ENCODE results near the gene DNAJB4. TPM values are rescaled to one million over a fixed set of nuclear protein-coding genes. Genes with fewer than 3 reads are reported as not detected.
A peak's percentile ranks its signal among the peaks of the same experiment; 100 is the strongest.

The DNAJB4 gene
- total and polyA plus RNA-seq, 2 donors (not counting 3 experiments of a cell fraction or from before 2014, with no cell fraction given): 30.4 to 136 TPM

DNA sequence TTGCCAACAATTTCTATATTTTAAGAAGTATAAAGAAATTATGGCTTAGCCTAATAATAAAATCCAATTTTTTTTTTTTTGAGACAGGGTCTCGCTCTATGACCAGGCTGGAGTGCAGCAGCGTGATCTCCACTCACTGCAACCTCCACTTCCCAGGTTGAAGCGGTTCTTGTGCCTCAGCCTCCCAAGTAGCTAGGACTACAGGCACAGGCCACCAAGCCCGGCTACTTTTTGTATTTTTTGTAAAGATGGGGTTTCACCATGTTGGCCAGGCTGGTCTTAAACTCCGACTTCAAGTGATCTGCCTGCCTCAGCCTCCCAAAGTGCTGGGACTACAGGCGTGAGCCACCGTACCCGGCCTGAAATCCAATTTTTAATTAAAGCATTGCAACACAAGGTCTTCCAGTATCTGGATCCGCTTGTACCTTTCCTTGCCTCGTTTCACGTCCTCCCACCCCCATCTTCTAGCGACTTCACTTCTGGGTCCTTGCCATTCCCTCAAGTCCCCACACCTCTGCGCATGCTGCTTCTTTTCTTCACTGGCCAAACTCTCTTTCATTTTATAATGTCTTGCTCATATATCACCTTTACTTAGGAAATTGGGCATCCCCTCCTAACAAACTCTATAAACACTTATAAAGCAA is 28.2 kb upstream of the DNAJB4 start:
- FAIRE-seq: no peak
- ChIA-PET CTCF (interaction anchor here (0.9 to 4.4 kb wide), 8 partner anchors 12 to 138 kb away, joined by 3 to 70 read pairs (median 3); partner anchors contain the start of gene DNAJB4), POLR2A (interaction anchor here (0.7 to 4.7 kb wide), 4 partner anchors 8 to 138 kb away, joined by 3 to 122 read pairs (median 4); partner anchors contain the start of gene DNAJB4)
- no peaks in the 10 kb centered on the region for H3K9me1 ChIP-seq (replicated peaks; ENCODE audit: control insufficient read depth, extremely low read depth, insufficient read depth, low read length)
- intact Hi-C loops (cut with micrococcal nuclease): no loop called here
- dilution Hi-C loops (cut with MboI; ENCODE audit: extremely low pct_ligation_motif_present, low sequenced_read_pairs): no loop called here
- peaks cover 14% of the 10 kb centered on the region for H4K20me1 ChIP-seq (replicated peaks; ENCODE audit: control insufficient read depth, extremely low read depth, insufficient read depth, low read length)
- H3K9me3 ChIP-seq (replicated peaks; ENCODE audit: control insufficient read depth, insufficient read depth, low read length): no peaks in the 10 kb centered on the region
- H3K79me2 ChIP-seq (ENCODE audit: control insufficient read depth, insufficient read depth, low read length): peaks cover 95% of the 10 kb centered on the region
- H3K27ac ChIP-seq (ENCODE audit: insufficient read depth, low read depth, low read length): no peak overlapping the region
- H3K4me3 ChIP-seq (replicated peaks in 1 of 3; ENCODE audit: insufficient read depth in 1 of 3, low read depth in 1 of 3, low read length in 3 of 3): peak overlapping the region; percentile 43 to 100 (median 95)
- H3K4me1 ChIP-seq (ENCODE audit: control insufficient read depth, extremely low read depth, insufficient read depth, low read length): peaks cover 37% of the 10 kb centered on the region
- peak overlapping the region; percentile 100 for H3K9ac ChIP-seq (replicated peaks; ENCODE audit: extremely low read depth, insufficient read depth, low read length)
- H2AFZ ChIP-seq (ENCODE audit: low read depth, low read length): no peak overlapping the region
- TF ChIP-seq EZH2 (IDR thresholded peaks at IDR 0.05; ENCODE audit: borderline replicate concordance, low read depth, low read length, severe bottlenecking) (no peak), GATA2 (IDR thresholded peaks at IDR 0.05; ENCODE audit: insufficient read depth, insufficient read length, low read depth, low read length) (no peak), POLR2AphosphoS5 (IDR thresholded peaks at IDR 0.05; ENCODE audit: insufficient read depth, low read depth, low read length) (no peak), MYC (IDR thresholded peaks at IDR 0.05; ENCODE audit: low read depth, low read length) (no peak), FOS (IDR thresholded peaks at IDR 0.05; ENCODE audit: borderline replicate concordance, insufficient read depth, low read length) (no peak), POLR2A (IDR thresholded peaks at IDR 0.05; ENCODE audit: low read depth, low read length) (no peak), JUN (IDR thresholded peaks at IDR 0.05; ENCODE audit: borderline replicate concordance, insufficient read depth, insufficient read length, low read depth) (no peak)
- TF ChIP-seq, protein P1, sequence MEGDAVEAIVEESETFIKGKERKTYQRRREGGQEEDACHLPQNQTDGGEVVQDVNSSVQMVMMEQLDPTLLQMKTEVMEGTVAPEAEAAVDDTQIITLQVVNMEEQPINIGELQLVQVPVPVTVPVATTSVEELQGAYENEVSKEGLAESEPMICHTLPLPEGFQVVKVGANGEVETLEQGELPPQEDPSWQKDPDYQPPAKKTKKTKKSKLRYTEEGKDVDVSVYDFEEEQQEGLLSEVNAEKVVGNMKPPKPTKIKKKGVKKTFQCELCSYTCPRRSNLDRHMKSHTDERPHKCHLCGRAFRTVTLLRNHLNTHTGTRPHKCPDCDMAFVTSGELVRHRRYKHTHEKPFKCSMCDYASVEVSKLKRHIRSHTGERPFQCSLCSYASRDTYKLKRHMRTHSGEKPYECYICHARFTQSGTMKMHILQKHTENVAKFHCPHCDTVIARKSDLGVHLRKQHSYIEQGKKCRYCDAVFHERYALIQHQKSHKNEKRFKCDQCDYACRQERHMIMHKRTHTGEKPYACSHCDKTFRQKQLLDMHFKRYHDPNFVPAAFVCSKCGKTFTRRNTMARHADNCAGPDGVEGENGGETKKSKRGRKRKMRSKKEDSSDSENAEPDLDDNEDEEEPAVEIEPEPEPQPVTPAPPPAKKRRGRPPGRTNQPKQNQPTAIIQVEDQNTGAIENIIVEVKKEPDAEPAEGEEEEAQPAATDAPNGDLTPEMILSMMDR (IDR thresholded peaks at IDR 0.05; ENCODE audit: extremely low read depth in 1 of 2, insufficient read depth in 1 of 2, low read depth in 1 of 2, low read length in 2 of 2): no peak
- TF ChIP-seq, protein P2, sequence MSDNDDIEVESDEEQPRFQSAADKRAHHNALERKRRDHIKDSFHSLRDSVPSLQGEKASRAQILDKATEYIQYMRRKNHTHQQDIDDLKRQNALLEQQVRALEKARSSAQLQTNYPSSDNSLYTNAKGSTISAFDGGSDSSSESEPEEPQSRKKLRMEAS (IDR thresholded peaks at IDR 0.05; ENCODE audit: insufficient read depth, insufficient read length): no peak
- BruUV-seq (replicated peaks): no TSS peak
- H3K27me3 ChIP-seq (ENCODE audit: control insufficient read depth in 2 of 2, insufficient read depth in 2 of 2, low read length in 2 of 2): no peaks in the 10 kb centered on the region
- DNase-seq (ENCODE audit: low read depth, low spot score): peak; percentile 24
- no peaks in the 10 kb centered on the region for H3K36me3 ChIP-seq (ENCODE audit: control insufficient read depth in 2 of 2, extremely low read depth in 1 of 2, insufficient read depth in 2 of 2, low read length in 2 of 2)
- peak overlapping the region; percentile 85 for H3K4me2 ChIP-seq (ENCODE audit: insufficient read depth, low read length)
